ENCODE data around the gene ALOXE3.

ALOXE3 gene

DNA sequence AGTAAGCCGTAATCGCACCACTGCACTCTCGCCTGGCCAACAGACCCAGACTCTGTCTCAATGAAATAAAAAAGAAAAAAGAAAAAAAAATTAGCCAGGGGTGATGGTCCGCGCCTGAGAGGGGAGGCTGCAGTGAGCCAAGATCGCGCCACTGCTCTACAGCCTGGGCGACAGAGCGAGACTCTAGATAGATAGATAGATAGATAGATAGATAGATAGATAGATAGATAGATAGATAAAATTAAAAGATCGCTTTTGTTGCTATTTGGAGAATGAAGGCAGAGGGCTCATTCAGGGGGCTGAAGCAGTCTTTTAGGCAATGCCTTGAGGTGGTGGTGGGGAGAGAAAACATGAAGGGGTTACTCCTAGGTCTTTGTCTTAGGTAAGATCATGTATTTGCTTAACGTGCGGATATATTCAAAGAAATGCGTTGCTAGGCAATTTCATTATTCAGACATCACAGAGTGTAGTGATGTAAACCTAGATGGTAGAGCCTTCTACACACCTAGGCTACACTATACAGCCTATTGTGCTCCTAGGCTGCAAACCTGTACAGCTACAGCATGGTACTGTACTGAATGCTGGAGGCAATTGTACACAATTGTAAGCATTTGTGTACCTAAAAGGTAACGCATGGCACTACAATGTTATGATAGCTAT is 9.9 kb upstream of the ALOXE3 start:
- Histone ChIP-seq H3K79me1 (ENCODE audit: low read length) (no peaks in the 10 kb centered on the region), H2AFZ (ENCODE audit: insufficient read depth, low read length, poor library complexity) (no peak overlapping the region), H2BK5ac (ENCODE audit: low read depth, low read length, poor library complexity) (no peak overlapping the region), H3K23ac (ENCODE audit: low read length) (no peak overlapping the region), H3K4me2 (ENCODE audit: low read length) (no peak overlapping the region), H3K27me3 (ENCODE audit: insufficient read depth, low read length) (peaks cover 22% of the 10 kb centered on the region), H3K79me2 (ENCODE audit: control insufficient read depth, insufficient read depth, low read length, poor library complexity) (no peaks in the 10 kb centered on the region), H3K36me3 (ENCODE audit: control insufficient read depth in 1 of 2, insufficient read depth in 2 of 2, low read length in 2 of 2) (no peaks in the 10 kb centered on the region), H2AK5ac (ENCODE audit: low read length) (no peak overlapping the region), H3K9ac (ENCODE audit: low read length) (no peak overlapping the region), H3K4ac (ENCODE audit: low read depth, low read length) (no peak overlapping the region), H2BK120ac (ENCODE audit: insufficient read depth, low read length, poor library complexity) (no peak overlapping the region), H3K4me1 (ENCODE audit: control insufficient read depth in 1 of 2, insufficient read depth in 2 of 2, low read length in 2 of 2) (peaks cover 20 to 27% of the 10 kb centered on the region in 2 experiments), H3K9me3 (ENCODE audit: insufficient read depth, low read depth, low read length) (no peaks in the 10 kb centered on the region), H3K14ac (ENCODE audit: low read length) (no peak overlapping the region), H3K27ac (ENCODE audit: low read depth, low read length) (no peak overlapping the region), H3K4me3 (ENCODE audit: low read depth, low read length) (no peak overlapping the region), H2BK12ac (ENCODE audit: low read length) (no peak overlapping the region), H4K8ac (ENCODE audit: low read depth, low read length) (no peak overlapping the region), H4K12ac (ENCODE audit: low read depth, low read length) (no peak overlapping the region), H3K18ac (ENCODE audit: low read length) (no peak overlapping the region), H4K91ac (ENCODE audit: low read depth, low read length) (no peak overlapping the region)
- DNase-seq = peak; percentile 22 to 77
- no CpG with 5 or more reads among the region's 14 CpGs for WGBS (ENCODE audit: extremely low coverage, insufficient coverage, insufficient read length)

DNA sequence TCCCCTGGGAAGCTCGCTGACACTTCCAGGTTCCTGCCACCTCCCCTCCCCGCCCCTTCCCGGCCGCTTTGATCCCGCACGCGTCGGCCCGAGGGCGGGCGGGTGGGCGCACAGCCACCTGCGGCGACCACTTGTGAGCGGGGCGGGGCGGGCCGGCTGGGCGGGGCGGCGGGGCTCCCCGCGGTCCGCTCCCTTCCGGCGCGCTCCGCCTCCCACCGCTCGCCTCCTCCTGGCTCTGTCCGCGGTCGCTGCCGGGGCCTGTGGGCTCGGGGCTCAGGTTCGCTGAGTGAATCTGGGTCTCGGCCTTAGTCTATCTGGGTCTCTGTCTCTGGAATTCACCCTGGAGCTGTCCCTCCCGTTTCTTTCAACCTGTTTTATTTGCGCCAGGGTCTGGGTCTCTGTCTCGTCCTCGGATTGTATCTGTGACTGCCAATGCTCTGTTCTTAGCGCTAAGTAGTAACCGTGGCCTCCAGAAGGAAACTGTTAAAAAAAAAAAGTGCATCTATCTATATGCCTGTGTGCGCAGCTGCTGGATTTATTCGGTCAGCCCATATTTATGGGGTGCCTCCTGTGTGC is 8.3 kb upstream of the ALOXE3 start:
- WGBS (ENCODE audit: extremely low coverage, insufficient coverage, insufficient read length) = no CpG with 5 or more reads among the region's 45 CpGs

DNA sequence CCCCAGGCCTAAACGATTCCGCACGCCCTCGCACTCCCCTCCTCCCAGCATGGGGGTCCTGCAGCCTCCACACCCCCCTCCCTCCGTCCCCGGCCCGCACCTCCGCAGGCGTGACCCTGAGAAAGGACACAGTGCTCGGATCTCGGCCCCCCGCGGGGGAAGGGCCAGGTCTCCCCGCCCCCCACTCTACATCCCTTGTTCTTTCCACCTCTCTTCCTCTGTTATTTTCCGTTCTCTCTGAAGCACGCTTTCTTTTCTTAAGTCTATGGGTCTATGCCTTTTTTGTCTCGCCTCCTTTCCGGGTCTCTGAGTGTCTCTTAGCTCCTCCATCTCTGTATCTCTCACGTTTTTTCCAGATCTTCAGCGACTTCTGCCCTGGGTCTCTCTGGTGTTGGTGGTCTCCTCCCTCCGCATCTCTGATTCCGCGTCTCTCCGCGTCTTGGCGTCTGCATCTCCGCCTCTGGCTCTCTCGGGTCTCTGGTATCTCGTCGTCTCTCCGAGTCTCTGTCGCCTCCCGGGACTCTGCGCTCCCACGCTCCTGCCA is 7.7 kb upstream of the ALOXE3 start:
- no CpG with 5 or more reads among the region's 35 CpGs for WGBS (ENCODE audit: extremely low coverage, insufficient coverage, insufficient read length)
- no peak overlapping the region for H3K18ac ChIP-seq (ENCODE audit: low read length)
- DNase-seq = peak in 1 of 2 donors; percentile 44
- H3K79me2 ChIP-seq (ENCODE audit: control insufficient read depth, insufficient read depth, low read length, poor library complexity) = no peaks in the 10 kb centered on the region
- H3K9me3 ChIP-seq (ENCODE audit: insufficient read depth, low read depth, low read length) = peaks cover 3% of the 10 kb centered on the region
- no peak overlapping the region for H3K4ac ChIP-seq (ENCODE audit: low read depth, low read length)
- H3K79me1 ChIP-seq (ENCODE audit: low read length) = no peaks in the 10 kb centered on the region
- H4K91ac ChIP-seq (ENCODE audit: low read depth, low read length) = no peak overlapping the region
- peak overlapping the region; percentile 26 for H2AFZ ChIP-seq (ENCODE audit: insufficient read depth, low read length, poor library complexity)
- peak overlapping the region; percentile 80 for H3K4me2 ChIP-seq (ENCODE audit: low read length)
- H3K9ac ChIP-seq (ENCODE audit: low read length) = no peak overlapping the region
- H4K8ac ChIP-seq (ENCODE audit: low read depth, low read length) = no peak overlapping the region
- no peak overlapping the region for H2BK120ac ChIP-seq (ENCODE audit: insufficient read depth, low read length, poor library complexity)
- no peak overlapping the region for H3K14ac ChIP-seq (ENCODE audit: low read length)
- H2BK5ac ChIP-seq (ENCODE audit: low read depth, low read length, poor library complexity) = no peak overlapping the region
- no peak overlapping the region for H2AK5ac ChIP-seq (ENCODE audit: low read length)
- H2BK12ac ChIP-seq (ENCODE audit: low read length) = no peak overlapping the region
- H3K36me3 ChIP-seq (ENCODE audit: control insufficient read depth in 1 of 2, insufficient read depth in 2 of 2, low read length in 2 of 2) = no peaks in the 10 kb centered on the region
- H4K12ac ChIP-seq (ENCODE audit: low read depth, low read length) = no peak overlapping the region
- peak overlapping the region; percentile 67 for H3K4me3 ChIP-seq (ENCODE audit: low read depth, low read length)
- no peak overlapping the region for H3K27ac ChIP-seq (ENCODE audit: low read depth, low read length)
- no peak overlapping the region for H3K23ac ChIP-seq (ENCODE audit: low read length)
- peaks cover 26 to 39% of the 10 kb centered on the region in 2 experiments for H3K4me1 ChIP-seq (ENCODE audit: control insufficient read depth in 1 of 2, insufficient read depth in 2 of 2, low read length in 2 of 2)
- H3K27me3 ChIP-seq (ENCODE audit: insufficient read depth, low read length) = peaks cover 38% of the 10 kb centered on the region

More for the DNA sequence above, 8.3 kb upstream of the ALOXE3 start:
- peak overlapping the region; percentile 88 for H3K4me2 ChIP-seq (ENCODE audit: low read length)
- H2AFZ ChIP-seq (ENCODE audit: insufficient read depth, low read length, poor library complexity) = peak overlapping the region; percentile 70
- no peak overlapping the region for H2BK120ac ChIP-seq (ENCODE audit: insufficient read depth, low read length, poor library complexity)
- no peak overlapping the region for H3K18ac ChIP-seq (ENCODE audit: low read length)
- H3K36me3 ChIP-seq (ENCODE audit: control insufficient read depth in 1 of 2, insufficient read depth in 2 of 2, low read length in 2 of 2) = no peaks in the 10 kb centered on the region
- no peak overlapping the region for H3K4ac ChIP-seq (ENCODE audit: low read depth, low read length)
- H2BK12ac ChIP-seq (ENCODE audit: low read length) = no peak overlapping the region
- H2AK5ac ChIP-seq (ENCODE audit: low read length) = no peak overlapping the region
- DNase-seq = peak in 1 of 2 donors; percentile 53
- peaks cover 26 to 37% of the 10 kb centered on the region in 2 experiments for H3K4me1 ChIP-seq (ENCODE audit: control insufficient read depth in 1 of 2, insufficient read depth in 2 of 2, low read length in 2 of 2)
- H2BK5ac ChIP-seq (ENCODE audit: low read depth, low read length, poor library complexity) = no peak overlapping the region
- H3K14ac ChIP-seq (ENCODE audit: low read length) = no peak overlapping the region
- H3K27ac ChIP-seq (ENCODE audit: low read depth, low read length) = no peak overlapping the region
- no peak overlapping the region for H4K8ac ChIP-seq (ENCODE audit: low read depth, low read length)
- H3K9me3 ChIP-seq (ENCODE audit: insufficient read depth, low read depth, low read length) = peaks cover 3% of the 10 kb centered on the region
- H3K27me3 ChIP-seq (ENCODE audit: insufficient read depth, low read length) = peaks cover 38% of the 10 kb centered on the region
- H3K79me2 ChIP-seq (ENCODE audit: control insufficient read depth, insufficient read depth, low read length, poor library complexity) = no peaks in the 10 kb centered on the region
- H4K12ac ChIP-seq (ENCODE audit: low read depth, low read length) = no peak overlapping the region
- no peak overlapping the region for H3K23ac ChIP-seq (ENCODE audit: low read length)
- H3K9ac ChIP-seq (ENCODE audit: low read length) = no peak overlapping the region
- no peak overlapping the region for H4K91ac ChIP-seq (ENCODE audit: low read depth, low read length)
- H3K4me3 ChIP-seq (ENCODE audit: low read depth, low read length) = peak overlapping the region; percentile 65
- no peaks in the 10 kb centered on the region for H3K79me1 ChIP-seq (ENCODE audit: low read length)

DNA sequence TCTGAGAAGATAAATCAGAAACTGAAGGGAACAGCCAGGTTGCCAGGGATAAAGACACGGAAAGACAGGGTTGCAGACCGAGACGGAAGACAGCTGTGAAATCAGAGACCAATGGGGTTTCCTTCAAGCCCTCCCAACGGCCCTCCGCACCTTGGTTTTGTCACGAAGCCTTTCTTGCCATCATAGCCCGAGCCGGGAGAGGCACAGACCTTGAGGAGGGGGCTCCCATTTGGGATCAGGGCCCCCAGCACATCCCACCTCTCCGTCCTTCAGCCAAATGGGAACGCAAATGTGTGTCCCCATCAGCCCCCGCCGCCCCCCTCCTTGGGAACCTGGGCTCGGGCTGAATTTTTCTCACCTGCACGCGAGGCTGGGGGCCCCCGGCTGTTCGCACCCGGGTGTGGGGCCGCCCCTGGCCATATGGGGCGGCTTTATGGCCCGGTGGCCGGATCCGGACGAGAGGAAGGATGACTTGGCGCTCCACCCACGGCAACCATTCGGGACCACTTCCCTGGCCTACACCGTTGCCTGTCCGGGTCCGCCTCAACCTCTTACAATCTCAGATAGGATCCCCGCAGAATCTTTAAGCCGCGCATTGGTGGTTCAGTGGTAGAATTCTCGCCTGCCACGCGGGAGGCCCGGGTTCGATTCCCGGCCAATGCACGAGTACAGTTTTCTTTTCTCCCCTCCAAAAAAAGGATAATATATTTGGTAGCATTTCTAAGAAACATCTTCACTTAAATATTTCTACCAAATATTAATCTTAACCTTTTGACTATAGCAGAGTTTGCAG is 7.0 kb upstream of the ALOXE3 start:
- H2BK120ac ChIP-seq (ENCODE audit: insufficient read depth, low read length, poor library complexity) = no peak overlapping the region
- peaks cover 3% of the 10 kb centered on the region for H3K9me3 ChIP-seq (ENCODE audit: insufficient read depth, low read depth, low read length)
- peaks cover 26 to 41% of the 10 kb centered on the region in 2 experiments for H3K4me1 ChIP-seq (ENCODE audit: control insufficient read depth in 1 of 2, insufficient read depth in 2 of 2, low read length in 2 of 2)
- H4K8ac ChIP-seq (ENCODE audit: low read depth, low read length) = no peak overlapping the region
- no peak overlapping the region for H4K91ac ChIP-seq (ENCODE audit: low read depth, low read length)
- no peaks in the 10 kb centered on the region for H3K36me3 ChIP-seq (ENCODE audit: control insufficient read depth in 1 of 2, insufficient read depth in 2 of 2, low read length in 2 of 2)
- H3K27me3 ChIP-seq (ENCODE audit: insufficient read depth, low read length) = peaks cover 38% of the 10 kb centered on the region
- WGBS (ENCODE audit: extremely low coverage, insufficient coverage, insufficient read length) = no CpG with 5 or more reads among the region's 40 CpGs
- H2AFZ ChIP-seq (ENCODE audit: insufficient read depth, low read length, poor library complexity) = peak overlapping the region; percentile 23
- no peak overlapping the region for H2AK5ac ChIP-seq (ENCODE audit: low read length)
- H3K14ac ChIP-seq (ENCODE audit: low read length) = no peak overlapping the region
- no peak overlapping the region for H2BK12ac ChIP-seq (ENCODE audit: low read length)
- no peak overlapping the region for H2BK5ac ChIP-seq (ENCODE audit: low read depth, low read length, poor library complexity)
- no peaks in the 10 kb centered on the region for H3K79me2 ChIP-seq (ENCODE audit: control insufficient read depth, insufficient read depth, low read length, poor library complexity)
- no peak overlapping the region for H3K27ac ChIP-seq (ENCODE audit: low read depth, low read length)
- no peak overlapping the region for H3K9ac ChIP-seq (ENCODE audit: low read length)
- DNase-seq = peak; percentile 56 to 82
- H3K18ac ChIP-seq (ENCODE audit: low read length) = no peak overlapping the region
- H3K4me2 ChIP-seq (ENCODE audit: low read length) = peak overlapping the region; percentile 80
- H3K4ac ChIP-seq (ENCODE audit: low read depth, low read length) = no peak overlapping the region
- no peak overlapping the region for H4K12ac ChIP-seq (ENCODE audit: low read depth, low read length)
- H3K23ac ChIP-seq (ENCODE audit: low read length) = no peak overlapping the region
- H3K79me1 ChIP-seq (ENCODE audit: low read length) = no peaks in the 10 kb centered on the region
- H3K4me3 ChIP-seq (ENCODE audit: low read depth, low read length) = peak overlapping the region; percentile 67

Measured in trophoblast cell (in vitro differentiated cells and primary cell).